Middle frontal gyrus (tissue), 1 donor: ENCODE measurements around the gene NMT2.
A peak's percentile ranks its signal among the peaks of the same experiment; 100 is the strongest.
"Not testable (repeated sequence)": the region's sequence is repeated elsewhere in the genome, so short reads cannot be mapped to it uniquely, and the experiment has no call there.

ENCODE experiments used
- DNase-seq: peaks from one replicate; pipeline ENCODE4 v3.0.0-alpha.2; 2015; ENCODE audit warnings: low spot score; ENCODE audit errors: extremely low spot score

NMT2 gene

DNA sequence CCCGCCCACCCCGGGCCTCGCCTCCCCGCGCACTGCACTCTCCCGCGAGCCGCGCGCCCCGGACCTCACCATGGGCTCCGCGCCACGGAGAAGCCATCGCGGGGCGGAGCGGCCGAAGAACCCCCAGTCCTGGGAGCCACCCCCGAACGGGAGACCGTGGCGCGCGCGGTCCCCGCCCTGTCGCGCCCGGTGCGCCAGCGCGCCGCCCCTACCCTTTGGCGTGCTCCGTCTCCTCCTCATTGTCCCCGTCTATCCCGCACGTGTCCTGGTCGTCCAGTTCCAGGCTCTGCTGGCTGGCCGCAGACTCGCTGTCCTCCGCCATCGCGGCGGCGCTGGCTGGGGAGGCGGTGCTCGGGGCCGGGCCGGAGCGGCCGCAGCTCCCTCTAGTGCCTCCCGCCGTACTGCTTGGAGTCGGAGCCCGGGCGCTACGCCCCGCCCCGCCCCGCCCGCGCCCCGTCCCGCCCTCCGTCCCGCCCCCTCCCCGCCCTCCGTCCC, at the start of gene NMT2:
NMT2 (minus strand) TSS at position 403 of the 495 bp plus-strand sequence; CDS start at position 322, 81 bp downstream.
- peak; percentile 79 for DNase-seq

DNA sequence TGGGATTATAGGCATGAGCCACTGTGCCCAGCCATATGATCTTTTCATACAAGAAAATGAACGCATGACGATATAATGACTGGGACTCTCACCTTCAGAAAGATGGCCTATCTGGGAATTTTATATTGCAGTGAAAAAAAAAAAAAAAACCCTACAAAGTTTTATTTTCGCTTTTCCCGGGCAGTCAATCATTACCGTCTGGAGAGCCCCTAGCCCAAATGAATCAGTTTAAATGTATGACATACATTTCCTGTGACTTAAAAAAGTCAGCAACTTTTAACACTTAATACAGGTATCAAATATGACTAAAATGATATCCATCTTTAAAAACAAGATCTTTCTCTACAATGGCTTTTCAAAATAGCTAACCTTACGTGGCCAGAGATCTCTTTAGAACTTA, 48.2 kb upstream of the NMT2 start:
- no peak for DNase-seq

DNA sequence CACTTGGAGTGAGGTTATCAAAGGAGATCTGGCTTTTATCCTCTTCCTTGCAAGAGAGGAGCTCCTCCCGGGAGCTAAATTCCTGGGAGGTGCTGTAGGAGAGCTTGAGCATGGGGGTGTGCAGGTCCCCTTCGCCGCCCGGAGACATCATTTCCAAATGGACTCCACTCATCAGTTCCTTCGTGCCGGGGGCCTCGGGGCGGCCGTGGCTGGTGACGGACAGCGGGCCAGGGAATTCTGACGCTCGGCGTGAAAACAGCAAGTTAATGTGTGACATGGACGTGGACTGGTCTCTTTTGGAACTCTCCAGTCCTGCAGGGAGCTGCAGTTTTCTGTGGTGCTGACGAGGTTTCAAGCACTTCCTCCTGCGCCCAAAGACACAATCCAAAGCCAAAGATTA, 45.7 kb upstream of the NMT2 start:
- no peak for DNase-seq

DNA sequence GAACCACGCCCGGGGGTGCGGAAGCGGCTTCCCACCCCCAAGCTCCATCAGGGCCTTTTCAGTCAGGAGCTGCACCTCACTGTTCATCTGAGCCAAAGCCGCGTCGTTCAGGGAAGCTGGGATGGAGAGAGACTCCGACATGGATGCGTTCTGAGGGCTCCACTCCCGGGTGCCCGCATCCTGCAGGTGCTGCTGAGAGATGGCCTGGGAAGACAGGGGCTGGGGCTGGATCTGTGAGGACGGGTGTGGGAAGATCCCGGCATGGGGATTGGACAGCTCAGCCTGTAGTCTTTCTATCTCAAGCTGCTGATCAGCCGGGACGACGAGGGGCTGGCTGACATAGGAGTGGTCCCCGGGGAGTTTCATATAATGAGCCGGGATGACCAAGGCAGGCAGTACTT, 45.0 kb upstream of the NMT2 start:
- no peak for DNase-seq

DNA sequence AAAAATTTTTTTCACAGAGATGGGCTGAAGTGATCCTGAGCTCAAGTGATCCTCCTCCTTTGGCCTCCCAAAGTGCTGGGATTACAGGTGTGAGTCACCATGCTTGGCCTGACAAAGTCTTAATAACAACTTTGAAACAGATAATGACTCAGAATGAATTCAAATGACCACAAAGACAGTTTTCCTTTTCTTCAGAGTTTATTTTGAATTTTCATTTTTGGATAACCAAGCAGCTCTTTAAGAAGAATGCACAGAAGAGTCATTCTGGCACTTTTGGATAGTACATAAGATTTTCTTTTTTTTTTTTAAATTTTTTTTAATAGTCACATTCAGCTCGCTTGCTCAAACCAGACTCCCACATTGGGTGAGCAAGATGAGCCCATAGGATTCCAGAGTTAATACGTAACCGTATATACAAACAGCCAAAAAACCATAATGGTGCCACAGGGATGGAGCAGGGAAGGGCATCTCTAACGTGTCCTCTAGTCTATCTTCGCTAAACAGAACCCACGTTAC, 43.0 kb upstream of the NMT2 start:
- DNase-seq, result no peak

DNA sequence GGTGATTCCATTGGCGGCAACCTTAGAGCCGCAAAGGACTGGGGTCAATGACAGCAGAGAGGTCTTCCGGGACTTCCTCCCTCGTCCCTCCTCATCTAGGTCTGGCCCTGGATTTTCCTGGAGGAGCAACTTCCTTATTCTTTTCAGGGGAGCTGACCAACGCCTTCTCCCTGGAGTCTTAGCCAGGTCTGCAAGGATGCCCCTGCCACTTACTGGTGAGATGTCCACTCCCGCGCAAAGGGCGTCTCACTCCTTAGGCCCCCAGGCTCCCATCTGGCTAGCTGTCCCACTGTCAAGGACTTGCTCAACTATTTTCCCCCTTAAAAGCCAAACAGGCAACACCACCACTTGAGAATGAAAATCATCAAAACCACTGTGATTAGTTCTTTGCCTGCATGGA, 42.0 kb upstream of the NMT2 start:
- DNase-seq, result no peak

DNA sequence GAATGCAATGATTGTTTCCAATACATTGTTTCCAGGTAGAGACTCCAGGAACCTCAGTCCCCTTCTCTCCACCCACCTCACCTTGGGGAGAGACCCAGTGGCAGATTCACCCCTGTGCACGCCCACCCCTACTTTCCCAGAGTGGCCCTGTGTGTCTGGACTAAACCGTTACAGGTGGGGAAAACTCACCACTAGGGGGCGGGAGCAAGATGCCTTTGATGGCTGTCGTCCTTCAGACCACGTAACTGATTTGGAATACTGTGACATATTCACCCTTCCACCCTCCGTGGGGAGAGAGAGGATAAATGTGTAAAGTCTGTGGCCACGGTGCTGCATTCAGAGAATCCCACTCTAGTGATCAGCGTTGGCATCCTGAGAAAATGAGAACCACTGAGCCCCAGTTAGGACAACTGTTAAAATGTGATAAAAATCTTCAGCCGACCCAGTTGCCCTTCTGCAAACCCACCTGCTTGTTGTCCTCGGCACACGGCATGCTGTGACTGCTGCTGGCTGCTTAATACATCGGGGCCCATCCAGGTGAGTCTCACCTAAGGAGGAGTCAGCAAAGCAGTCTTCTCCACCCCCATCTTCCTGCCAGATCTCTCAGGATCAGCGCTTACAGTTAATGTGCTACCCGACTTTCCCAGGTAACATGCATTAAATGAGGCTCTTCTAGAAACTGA, 41.5 kb upstream of the NMT2 start:
- DNase-seq, result peak; percentile 53

DNA sequence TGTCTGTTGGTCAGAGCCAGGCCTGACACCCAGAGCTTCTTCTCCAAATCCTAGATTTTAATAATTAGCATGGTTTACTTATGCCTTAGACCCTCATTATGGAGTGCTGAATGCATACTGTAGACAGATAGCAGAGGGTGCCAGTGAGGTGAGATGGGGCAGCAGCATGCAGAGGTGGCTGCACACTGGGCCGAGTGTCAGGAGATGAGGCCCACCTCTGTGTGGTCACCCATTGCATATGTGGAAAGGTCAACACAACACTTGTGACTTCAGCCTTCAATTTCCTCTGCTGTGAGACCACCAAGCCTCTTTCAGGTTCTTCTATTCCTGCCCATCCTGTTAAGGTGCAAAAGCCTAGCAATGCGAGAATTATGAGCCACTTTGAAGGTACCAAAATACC, 39.7 kb upstream of the NMT2 start:
- DNase-seq, result no peak

DNA sequence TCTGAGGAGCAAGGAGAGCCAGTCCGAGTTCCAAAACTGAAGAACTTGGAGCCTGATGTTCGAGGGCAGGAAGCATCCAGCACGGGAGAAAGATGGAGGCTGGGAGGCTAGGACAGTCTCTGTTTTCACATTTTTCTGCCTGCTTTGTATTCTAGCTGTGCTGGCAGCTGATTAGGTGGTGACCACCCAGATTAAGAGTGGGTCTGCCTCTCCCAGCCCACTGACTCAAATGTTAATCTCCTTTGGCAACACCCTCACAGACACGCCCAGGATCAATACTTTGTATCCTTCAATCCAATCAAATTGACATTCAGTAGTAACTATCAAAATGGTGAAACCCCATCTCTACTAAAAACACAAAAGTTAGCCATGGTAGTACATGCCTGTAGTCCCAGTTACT, 38.9 kb upstream of the NMT2 start:
- DNase-seq, result not testable (repeated sequence)

DNA sequence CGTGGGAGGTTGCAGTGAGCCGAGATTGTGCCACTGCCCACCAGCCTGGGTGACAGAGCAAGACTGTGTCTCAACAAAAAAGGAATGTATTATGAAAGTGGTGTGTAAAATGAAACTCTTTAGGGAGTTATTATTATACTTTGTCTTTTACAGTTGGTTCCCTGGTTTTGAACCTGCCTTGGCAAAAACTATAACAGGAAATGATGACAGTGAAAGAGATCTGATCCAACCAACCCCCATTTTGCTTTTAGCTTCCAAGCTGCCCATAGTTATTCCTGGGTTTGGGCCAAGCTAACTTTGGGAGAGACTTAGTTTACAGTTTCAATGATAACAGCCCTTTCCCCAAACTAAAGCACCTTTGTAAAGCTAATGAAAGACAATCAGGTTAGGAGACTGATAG, 34.1 kb upstream of the NMT2 start:
- DNase-seq, result no peak

DNA sequence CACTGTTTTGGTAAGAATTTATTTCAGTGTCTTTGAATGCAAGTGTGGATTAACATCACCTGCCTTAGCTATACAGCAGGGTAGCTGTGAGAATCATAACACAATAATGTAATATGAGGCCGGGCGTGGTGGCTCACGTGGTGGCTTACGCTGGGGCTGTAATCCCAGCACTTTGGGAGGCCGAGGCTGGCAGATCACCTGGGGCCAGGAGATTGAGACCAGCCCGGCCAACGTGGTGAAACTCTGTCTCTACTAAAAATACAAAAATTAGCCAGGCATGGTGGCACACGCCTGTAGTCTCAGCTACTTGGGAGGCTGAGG, 33.8 kb upstream of the NMT2 start:
- DNase-seq, result not testable (repeated sequence)

DNA sequence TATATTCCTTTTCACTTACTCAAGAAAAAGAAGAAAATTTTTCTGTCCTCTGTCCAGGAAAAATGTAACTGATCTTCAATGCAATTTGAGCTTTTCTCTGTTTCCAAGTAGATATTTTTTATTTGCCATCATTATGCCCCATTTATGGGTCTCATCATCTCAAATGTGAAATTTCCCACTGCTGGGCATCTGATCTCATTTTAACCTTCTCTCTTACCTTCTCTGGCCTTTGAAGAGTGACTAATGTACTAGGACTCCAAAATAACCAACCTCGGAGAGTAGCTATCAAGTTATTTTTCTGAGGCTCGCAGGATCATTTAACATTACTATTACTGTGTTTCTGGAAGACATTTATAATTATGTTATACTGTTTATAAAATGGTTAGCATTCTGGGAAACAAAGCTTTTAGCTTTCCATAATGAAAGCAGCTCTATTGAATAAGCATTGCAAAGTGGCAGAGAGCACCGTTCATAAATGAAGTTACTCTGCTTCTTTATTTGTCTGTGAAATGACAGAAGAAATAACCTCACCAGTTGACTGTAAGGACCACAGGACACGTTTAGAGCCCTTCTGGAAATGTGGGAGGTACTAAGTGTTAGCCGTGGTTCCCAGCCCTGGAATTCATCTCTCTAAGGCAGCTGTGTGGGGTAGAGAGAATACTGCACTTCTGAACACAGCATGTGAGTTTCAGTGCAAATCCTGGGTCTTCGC, 33.3 kb upstream of the NMT2 start:
- no peak for DNase-seq

DNA sequence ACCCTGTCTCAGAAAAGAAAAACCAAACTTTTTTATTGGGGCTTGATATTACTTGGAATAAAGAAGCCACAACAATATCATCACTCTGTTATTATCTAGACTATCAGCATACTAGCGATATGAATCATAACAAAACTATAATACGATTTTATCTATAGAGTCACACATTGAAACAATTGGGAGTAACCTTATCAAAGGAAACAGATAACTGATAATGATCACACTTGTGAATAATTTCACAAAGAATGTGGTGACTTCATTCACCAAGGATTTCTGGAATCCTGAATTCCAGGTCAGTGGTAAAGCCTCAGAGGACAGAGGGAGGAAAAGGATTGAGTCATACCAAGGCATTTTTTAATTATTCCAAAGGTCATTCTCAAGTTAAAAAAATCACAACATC, 32.1 kb upstream of the NMT2 start:
- DNase-seq, result no peak

DNA sequence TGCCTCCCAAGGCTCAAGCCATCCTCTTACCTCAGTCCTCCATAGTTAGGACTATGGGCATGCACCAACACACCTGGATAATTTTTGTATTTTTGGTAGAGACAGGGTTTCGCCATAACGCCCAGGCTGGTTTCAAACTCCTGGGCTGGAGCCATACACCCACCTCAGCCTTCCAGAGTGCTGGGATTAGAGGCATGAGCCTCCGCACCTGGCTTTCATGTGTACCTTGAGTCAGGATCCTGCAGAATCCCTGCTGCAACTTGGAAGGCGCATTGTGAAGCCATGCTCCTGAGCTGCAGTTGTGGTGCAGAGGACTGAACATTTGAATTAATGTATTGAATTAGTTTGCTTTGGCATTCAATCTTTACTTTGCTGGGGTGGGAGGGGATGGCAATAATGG, 29.4 kb upstream of the NMT2 start:
- DNase-seq, result no peak

DNA sequence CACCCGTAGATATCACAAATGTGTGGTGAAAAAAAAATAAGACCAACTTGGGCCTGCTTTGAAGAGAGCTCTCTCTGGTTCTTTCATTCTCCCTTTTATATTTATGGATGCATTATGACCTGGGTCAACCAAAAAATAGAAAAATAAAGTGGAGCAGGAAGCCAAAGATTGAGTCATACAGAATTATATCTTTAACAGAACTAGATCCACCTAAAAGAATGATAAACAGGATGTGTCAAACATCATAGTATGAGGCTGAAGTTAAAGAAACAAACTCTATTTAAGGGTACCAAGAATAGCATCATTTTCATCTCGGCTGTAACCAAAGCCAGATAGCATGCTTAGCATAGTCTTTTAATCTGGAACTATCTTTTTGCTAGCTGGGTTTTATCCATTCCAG, 28.8 kb upstream of the NMT2 start:
- no peak for DNase-seq

DNA sequence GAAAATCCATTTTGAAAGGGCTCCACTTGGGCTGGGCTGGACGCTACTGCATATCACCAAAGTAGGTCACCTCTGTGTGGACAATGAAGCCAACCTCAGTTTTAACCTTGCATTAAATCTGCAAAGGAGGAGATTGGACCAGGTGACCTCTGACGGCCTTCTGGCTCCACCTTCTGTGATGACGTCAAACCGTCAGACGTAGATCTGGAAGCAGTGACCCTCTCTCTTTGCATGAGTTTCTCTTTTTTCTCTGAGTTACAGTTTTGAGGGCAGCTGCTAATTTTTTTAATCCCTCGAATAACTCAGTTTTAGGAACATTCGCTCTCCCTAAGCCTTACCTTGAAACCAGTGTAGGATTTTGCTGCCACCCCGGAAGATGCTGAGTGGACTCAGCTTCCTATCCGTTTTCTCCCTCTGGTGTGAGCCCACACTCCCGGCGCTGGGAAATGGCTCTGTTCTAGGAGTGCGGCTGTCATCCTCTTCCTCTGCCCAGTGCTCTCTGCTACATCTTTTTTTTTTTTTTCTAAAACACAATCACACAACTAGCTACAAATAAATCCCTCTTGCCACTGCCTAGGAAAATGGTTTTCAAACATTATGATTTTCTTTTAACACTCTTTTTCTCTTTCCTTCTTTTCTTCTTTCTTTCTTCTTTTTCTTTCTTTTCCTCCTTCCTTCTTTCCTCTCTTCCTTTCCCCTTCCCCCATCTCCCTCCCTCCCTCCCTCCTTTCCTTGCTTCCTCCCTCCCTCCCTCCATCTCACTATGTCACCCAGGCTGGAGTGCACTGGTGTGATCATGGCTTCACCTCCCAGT, 27.7 kb upstream of the NMT2 start:
- DNase-seq, result no peak

DNA sequence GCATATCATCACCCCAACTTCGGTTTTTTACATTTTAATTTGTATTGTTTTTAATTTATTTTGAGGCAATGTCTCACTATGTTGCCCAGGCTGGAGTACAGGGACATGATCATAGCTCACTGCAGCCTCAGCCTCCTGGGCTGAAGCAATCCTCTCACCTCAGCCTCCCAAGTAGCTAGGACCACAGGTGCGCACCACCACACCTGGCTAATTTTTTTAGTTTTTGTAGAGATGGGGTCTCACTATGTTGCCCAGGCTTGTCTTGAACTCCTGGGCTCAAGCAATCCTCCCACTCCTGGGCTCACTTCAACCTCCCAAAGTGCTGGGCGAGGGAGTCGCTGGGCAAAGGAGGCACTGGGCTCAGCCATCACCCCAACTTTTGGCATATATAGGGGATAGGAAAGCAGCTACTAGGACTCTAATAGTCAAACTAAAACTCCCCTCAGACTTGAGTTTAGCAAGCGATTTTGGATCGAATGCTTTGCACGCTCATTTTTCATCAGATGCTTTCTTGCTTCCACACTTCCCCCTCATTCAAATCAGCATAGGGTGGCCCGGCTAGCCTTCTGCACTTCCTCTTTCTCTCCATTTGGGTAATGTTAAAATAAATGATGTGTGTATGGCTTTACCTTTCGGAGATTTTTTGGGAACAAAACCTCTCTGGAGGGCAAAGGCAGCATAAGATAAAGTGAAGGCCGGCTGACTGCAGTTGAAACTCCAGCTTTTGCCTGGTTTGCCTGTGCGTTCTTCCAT, 20.8 kb upstream of the NMT2 start:
- DNase-seq, result no peak

DNA sequence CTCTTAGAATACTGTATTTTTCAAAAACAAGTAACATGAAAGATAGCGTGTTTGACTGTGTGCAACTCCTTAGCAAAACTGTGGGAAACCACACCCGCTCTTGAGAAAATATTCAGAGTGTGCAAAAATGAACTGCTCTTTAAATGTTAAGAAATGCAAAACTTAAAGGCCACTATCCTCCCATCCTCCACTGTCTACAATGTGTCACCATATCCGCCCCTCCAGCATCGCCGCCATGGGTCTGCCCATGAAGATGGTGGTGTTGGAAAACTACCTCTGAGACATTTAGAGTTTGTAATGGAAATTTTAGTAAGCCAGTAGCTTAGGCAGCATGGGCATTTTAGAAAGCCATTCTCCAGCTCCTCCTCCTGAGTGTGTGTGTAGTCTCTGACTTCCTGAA, 20.1 kb upstream of the NMT2 start:
- no peak for DNase-seq

DNA sequence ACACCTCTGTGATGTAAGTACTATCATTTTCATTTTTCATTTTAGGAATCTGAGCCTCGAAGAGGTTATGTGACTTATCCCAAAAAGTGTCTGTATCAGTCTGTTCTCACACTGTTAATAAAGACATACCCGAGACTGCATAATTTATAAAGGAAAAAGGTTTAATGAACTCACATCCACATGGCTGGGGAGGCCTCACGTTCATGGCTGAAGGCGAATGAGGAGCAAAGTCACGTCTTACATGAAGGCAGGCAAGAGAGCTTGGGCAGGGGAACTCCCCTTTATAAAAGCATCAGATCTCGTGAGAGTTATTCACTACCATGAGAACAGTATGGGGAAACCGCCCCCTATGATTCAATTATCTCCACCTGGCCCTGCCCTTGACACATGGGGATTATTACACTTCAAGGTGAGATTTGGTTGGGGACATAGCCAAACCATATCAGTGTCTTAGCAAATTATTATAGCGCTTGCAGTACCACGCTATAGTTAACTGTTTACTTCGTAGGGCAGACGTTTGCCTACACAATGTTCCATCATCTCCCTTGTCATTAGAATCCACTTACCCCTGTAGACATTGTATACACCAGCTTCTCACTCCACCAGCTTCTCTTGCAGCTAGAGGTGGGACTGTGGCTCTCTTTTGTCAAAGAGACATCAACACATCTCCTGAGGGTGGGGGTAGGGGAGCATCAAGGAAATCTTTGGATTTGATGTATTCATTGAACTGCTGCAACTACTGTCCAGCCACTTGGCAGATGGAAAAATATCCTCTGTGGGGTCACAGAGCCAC, 15.4 kb upstream of the NMT2 start:
- no peak for DNase-seq

DNA sequence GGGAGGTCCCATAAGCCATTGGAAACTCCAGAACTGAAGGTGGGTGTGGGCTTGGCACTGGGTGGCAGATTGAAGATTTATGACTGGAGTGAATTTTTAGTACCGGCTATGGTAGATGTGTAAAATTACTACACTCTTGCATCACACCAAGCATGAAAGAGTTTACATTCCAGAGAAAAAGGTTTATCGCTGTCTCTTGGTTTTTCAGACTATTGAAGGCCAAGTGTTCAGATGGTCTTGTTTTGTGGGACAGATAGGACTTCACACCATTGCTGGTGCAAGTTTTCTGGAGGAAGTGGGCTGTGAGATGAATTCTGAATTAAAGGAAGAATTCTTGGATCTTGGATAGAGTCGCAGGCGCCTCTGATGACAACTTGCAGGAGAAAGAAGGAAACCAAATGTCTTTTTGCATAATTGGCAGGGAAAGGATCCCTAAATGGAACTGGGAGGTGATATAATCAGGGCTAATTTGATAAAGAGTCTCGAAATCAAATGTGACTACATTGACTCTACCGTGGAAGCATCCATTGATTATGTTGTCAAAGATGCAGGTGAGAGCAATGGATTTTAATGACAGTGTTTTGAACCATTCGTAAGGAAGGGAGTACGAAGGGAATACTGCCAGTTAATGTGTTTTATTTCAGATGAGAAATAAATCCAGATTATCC, 14.2 kb upstream of the NMT2 start:
- DNase-seq, result no peak
